Femur (tissue), 1 donor: ENCODE results near the gene LY9.
A peak's percentile ranks its signal among the peaks of the same experiment; 100 is the strongest.

Source experiments
- DNase-seq: peaks from one replicate; pipeline ENCODE4 v3.0.0-alpha.2; 2017

LY9 gene

GRCh38 chr1:160795951-160796383 is at the start of gene LY9:
Gene LY9, plus strand, starts transcription at chr1:160796174. Its CDS starts 14 bp downstream, at chr1:160796188.
- DNase-seq = no peak

DNA sequence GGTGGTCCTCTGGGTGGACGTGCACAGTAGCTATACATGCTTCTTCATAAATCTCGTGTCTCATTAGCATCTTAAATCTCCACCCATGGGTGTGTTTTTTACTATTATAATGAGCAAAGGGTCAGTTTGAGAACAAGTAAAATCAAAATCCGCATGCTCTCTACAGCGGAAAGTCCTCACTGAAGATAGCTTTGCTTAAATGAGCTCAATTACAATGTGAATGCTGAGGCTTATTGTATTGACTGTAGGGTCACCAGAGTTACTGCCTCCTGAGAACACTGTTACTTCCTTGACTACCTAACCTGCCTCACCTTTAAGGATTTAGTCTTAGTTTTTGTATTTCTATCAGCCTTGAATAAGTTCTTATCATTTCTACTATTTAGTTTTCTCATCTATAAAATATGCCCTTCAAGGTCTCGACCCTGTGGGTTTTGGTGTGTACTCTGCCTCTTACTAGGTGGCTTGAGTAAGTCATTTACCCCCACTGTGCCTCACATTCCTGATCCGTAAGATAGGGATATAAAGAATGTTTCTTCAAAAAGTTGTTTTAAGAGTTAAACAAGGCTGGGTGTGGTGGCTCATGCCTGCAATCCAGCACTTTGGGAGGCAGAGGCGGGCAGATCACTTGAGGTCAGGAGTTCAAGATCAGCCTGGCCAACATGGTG is 49.0 kb upstream of the LY9 start:
- DNase-seq = no peak

GRCh38 chr1:160747717-160748116 is 48.3 kb upstream of the LY9 start:
- DNase-seq = no peak

DNA sequence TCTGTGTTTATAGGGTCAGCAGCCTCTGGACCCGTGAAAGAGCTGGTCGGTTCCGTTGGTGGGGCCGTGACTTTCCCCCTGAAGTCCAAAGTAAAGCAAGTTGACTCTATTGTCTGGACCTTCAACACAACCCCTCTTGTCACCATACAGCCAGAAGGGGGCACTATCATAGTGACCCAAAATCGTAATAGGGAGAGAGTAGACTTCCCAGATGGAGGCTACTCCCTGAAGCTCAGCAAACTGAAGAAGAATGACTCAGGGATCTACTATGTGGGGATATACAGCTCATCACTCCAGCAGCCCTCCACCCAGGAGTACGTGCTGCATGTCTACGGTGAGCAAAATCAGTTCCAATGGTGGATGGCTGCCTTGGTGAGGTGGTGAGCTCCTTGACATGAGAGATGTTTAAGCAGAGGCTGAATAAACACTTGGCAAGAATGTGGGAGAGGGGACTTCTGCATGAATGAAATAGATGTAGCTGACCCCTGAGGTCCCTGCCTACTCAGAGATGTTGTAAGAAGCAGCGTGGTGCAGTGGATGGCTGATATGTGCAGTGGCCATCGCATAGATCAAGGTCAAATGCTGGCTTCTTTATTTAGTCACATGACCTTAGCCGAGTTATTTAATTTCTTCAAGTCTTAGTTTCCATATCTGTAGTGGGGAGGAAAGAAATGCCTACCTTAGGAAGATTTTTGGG is 47.6 kb upstream of the LY9 start:
- no peak for DNase-seq

DNA sequence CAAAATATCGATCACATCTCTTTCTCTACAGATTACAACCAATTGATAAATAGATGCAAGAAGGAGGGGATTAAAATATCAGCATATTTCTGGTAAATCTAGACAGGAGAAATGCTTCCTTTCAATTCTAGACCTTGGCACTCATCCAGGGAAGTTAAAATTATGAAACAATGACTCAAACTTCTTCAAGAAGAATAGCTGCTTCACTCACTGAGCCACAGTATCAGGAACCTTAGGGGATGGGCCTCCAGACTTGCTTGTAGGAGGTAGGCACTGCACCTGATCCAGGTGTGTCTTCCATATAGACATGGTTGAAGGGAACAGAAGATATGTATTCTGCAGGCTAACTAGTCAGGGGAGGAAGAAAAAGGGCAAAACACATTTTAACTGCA is 47.1 kb upstream of the LY9 start:
- no peak for DNase-seq

- no peak for DNase-seq
These were observed 45.4 kb upstream of the LY9 start for GRCh38 chr1:160750608-160751007.

DNA sequence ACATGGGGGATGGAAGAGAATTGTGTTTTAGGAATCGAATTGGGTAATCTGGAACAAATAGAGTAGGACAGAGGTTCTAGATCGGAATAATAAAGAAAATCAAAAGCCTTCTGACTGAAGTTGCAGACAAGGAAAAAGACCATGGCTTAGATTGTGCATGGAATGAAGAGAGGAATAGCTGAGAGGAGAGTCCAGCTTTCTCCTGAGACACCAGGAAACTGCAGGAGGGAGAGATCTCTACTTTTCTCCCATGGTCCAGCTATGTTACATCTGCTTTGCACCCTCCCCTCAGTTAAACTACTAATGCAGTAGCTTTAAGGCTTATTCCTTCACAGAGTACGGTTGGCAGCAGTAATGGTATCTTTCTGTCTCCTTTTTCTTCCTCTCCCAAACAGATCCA is 43.6 kb upstream of the LY9 start:
- no peak for DNase-seq

GRCh38 chr1:160752924-160753323 is 43.0 kb upstream of the LY9 start:
- DNase-seq = no peak

DNA sequence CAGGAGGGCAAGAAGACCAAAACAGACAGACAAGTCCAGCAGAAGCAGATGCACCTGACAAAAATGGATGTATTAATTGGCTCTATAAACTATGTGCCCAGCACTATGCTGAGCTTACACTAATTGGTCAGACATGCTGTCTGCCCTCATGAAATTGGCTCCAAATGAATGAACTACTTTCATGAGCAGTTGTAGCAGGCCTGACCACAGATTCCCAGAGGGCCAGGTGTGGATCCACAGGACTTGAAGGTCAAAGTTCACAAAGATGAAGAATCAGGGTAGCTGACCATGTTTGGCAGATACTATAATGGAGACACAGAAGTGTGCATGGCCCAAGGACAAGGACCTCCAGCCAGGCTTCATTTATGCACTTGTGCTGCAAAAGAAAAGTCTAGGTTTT is 42.4 kb upstream of the LY9 start:
- no peak for DNase-seq

DNA sequence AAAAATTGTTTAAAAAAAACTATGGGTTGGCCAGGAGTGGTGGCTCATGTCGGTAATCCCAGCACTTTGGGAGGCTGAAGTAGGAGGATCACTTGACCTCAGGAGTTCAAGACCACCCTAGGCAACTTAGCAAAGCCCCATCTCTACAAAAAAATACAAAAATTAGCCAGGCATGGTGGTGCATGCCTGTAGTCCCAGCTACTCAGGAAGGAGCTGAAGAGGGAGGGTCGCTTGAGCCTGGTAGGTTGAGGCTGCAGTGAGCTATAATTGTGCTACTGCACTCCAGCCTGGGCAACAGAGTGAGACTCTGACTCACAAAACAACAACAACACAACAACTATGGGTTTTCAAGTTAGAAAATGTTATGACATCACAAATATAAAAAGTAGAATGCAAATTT is 40.5 kb upstream of the LY9 start:
- DNase-seq = no peak

DNA sequence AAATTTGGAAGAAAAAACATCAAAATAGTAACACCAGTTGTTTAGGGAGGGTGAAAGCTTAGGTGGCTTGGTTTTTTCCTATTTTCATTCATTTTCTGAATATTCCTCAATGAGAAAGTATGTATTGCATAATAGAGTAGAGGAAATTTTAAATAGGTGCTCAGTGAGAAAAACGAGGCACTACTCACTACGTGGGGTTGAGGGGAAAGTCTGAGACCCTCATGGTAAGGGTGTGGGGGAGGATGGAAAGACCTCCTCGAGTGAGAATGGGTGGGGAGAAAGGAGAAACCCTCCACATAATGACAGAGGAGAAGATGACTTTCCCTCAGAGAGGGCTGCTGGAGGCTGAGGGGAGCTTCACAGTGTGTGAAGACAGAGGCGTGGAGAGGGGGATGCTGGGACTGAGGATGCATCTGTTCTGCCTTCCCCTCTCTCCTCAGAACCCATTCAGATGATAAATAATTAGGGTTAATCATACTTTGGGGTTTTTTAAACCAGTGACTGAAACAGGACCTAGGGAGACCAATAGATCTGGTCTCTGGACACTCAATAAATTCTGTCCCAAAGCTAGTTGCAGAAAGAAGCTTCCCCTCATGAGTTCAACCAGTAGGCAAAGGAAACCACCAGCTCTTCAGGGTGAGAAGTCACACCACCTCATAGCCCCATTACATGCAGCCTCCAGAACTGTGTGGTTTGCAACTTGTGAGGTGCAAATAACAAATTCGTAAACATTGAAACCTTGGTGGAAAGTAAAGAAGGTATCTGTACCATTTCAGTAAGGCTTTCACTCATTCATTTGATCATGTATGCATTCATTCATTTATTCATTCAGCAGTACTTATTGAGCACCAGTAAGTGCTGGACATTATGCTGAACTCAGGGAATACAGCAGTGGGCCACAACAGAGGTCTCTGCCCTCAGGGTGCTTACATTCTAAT is 39.8 kb upstream of the LY9 start:
- DNase-seq = no peak

DNA sequence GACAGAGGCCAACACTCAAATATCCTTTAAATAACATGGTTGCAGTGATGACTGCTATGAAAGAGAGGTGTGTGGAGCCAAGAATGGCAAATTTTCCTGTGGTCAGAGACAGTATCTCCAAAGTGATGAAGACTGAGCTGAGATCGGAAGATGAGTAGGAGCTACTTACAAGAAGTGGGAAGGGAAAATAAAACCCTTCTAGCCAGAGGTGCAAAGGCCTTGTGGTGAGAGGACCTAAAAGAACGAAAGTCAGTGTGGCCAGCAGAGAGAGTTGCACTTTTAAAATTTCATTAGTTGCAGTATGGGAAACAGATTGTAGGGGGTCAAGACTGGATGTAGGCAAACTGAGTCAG is 39.1 kb upstream of the LY9 start:
- DNase-seq = no peak

DNA sequence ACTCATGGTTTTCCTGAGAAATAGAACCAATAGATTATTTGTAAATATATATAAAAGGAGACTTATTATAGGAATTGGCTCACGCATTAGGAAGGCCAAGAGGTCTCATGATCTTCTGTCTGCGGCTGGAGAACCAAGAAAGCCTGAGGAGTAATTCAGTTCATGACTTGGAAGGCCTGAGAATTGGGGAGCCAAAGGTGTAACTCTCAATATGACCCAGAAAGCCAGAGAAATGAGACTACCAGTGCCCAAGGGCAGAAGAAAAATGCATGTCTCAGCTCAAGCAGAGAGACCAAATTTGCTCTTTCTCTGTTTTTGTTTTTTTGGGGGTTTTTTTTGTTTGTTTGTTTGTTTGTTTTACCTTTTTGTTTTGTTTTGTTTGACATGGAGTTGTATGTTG is 37.5 kb upstream of the LY9 start:
- no peak for DNase-seq

DNA sequence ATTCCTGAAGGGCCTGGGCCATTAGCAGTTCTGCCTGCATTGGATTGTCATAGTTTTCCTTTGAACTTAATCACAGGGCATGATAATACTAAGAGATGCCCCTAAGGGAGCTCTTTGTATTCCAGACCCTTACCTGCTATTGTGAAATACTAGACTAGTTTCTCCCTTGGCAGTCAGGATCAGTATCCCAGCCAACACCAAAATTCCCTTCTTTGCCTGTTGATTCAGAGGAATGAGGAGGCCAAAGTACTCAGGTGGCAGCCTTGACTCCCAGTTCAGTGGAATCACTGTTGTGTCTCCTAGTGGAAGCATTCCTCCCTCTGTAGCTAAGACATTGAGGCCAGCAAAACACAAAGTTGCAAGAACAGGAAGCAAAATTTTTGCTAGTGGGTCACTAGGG is 36.2 kb upstream of the LY9 start:
- no peak for DNase-seq

- no peak for DNase-seq
These were observed 34.9 kb upstream of the LY9 start for GRCh38 chr1:160761046-160761445.

- no peak for DNase-seq
These were observed 34.1 kb upstream of the LY9 start for GRCh38 chr1:160761886-160762285.

- DNase-seq = no peak
These were observed 32.0 kb upstream of the LY9 start for GRCh38 chr1:160763993-160764392.

GRCh38 chr1:160767395-160768294 is 28.3 kb upstream of the LY9 start:
- no peak for DNase-seq

DNA sequence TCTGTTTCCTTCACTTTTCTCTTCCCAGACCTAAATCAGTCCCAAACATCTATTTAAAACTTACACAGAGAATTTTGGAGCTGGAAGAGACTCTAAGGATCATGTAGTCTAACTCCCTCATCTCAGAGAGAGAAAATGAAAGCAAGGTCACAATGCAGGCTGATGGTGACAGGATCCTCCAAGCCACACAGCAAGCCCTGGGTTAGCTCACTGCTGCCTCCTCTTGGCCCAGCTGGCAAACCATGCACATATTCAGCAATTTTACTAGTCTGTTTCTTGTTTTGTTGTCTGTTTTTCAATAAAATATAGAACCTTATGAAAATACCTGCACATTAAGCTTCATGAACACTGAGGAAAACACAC is 27.7 kb upstream of the LY9 start:
- peak; percentile 50 for DNase-seq

GRCh38 chr1:160772331-160772730 is 23.6 kb upstream of the LY9 start:
- DNase-seq = no peak

DNA sequence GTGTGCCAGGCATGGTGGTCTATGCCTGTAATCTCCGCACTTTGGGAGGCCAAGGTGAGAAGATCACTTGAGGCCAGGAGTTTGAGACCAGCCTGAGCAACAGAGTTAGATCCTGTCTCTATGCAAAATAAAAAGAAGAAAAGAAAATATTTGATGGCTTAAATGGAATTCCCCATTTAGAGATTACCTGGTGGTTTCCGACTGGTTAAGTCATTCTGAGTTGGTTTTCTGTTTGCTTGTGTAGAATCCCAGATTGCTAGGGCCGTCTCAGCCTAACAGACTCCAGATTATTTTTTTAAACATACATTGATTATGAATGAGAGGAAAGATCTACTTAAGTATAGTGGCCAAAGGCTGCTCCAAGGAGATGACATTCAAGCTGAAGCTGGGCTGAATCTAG is 22.9 kb upstream of the LY9 start:
- no peak for DNase-seq

DNA sequence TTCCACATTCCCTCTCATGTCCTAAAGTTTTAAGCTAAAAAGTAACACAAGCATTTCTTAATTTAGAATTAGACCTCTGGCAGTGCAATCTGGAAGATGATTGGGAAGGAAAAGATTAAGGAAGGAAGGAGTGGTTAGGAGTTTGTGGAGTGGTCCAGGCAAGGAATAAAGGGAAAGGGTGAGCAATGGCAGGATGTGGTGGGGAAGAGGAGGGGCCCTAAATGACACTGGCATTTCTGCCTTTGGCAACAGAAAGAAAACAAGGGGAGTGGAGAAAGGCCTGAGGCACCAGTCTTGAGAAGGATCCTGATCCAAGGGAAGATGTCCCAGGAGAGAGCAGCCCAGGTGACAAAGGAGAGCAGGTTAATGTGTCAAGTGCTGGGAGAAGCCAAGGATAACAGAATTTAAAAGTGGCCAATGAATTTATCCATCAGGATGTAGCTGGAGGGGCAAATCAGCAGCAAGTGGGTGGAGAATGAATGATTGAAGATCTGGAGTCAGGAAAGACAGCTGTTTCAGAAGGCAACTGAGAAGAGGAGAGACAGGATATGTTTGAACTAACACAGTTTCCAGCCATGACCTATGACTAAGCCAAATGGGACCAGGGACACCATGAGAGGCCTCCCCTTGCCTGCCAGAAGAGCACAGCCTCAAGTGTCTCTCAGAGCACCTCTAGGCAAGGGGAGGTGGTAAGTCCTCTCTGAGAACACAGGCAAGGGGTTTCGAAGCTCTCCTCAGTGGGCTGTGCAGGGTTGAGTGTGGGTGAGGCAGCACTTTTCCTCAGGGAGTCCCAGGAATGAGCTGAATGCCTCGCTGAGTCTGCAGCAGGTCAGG is 20.9 kb upstream of the LY9 start:
- DNase-seq = no peak
